HG03442 (cell line): Measurements from ENCODE around the gene MACROD2.

Experiments
- ATAC-seq: cut with Tn5 transposase; IDR thresholded peaks from one replicate; pipeline ENCODE4 v1.9.1; 2021; ENCODE audit warnings: mild to moderate bottlenecking, moderate library complexity; ENCODE audit not compliant: unreplicated experiment

The MACROD2 gene

DNA sequence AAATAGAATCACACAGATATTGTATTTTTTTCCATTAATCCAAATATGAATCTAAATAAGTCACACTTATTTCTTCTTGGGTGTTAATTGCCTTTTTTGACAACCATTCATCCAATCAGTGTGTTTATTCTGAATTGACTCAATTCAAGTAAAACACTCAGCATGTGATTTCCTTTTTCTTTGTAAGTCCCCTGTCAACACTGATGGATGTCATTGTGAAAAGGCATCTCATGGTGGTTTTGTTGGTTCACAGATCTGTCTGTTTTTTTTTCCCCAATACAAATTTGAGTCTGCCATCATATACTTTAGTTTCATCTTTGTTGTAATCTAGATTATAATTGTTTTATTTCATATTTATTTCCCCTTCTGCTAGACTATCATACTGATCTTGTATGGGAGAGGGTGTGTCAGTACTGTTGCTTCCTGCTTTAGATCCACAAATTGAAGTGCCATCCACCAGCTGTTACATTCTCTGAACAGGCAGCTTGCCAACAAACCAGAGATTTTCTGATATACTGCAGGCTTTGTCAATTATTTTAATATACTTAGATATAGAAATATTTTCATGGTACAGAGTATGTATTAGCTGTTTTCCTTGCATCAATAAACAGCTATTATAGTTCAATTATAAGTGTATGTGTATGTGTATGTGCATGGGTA lies 406.3 kb downstream of the MACROD2 start:
- no peak for ATAC-seq

DNA sequence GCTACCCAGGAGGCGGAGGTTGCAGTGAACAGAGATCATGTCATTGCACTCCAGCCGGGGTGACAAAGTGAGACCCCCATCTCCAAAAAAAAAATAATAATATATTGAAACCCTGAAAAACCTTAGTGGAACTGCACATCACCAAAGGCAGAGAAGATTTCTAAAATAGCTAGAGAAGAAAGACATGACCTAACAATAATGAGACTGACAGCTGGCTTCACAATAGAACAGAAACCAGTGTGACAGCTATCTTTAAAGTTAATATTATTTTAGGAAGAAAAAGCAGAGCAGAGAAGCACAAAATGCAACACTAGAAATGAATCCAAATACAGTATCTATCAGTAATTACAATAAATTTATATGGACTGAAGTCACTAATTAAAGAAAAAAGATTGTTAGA lies 409.2 kb downstream of the MACROD2 start:
- no peak for ATAC-seq

DNA sequence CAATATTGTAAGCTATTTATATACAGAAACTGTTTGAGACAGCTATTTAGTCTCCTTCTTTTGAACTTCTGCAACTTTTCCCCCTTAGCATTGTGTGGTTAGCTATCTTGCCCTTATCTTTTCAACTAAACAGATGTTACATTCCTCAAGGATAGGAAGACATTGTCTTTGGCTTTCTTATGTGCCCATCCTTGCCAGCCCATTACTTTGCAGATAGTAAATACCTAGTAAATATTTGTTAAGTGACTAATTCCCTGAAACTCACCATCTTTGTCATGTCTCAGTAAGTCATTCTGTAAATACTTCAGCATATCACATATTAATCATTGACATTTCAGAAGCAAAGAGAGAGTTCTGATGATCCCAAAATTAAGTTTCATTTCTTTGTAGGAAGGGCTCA lies 411.2 kb downstream of the MACROD2 start:
- ATAC-seq, result no peak

DNA sequence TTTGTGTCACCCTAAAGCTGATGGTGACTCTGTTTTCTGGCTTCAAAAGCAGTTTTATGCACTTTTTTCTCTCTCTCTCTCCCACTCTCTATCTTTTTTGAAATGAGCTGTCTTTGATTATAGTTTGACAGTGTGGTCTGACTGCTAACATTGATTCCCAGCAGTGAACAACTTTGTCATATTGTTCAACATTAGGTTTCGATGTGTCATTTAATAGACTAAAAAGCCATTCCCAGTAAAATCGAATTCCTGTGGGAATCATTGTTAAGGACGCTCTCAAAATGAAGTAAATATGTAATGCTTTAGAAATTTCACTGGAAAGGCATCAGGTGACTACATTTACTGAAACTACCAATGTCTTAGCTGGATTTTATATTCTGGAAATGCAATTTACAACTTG lies 412.0 kb downstream of the MACROD2 start:
- ATAC-seq, result no peak

DNA sequence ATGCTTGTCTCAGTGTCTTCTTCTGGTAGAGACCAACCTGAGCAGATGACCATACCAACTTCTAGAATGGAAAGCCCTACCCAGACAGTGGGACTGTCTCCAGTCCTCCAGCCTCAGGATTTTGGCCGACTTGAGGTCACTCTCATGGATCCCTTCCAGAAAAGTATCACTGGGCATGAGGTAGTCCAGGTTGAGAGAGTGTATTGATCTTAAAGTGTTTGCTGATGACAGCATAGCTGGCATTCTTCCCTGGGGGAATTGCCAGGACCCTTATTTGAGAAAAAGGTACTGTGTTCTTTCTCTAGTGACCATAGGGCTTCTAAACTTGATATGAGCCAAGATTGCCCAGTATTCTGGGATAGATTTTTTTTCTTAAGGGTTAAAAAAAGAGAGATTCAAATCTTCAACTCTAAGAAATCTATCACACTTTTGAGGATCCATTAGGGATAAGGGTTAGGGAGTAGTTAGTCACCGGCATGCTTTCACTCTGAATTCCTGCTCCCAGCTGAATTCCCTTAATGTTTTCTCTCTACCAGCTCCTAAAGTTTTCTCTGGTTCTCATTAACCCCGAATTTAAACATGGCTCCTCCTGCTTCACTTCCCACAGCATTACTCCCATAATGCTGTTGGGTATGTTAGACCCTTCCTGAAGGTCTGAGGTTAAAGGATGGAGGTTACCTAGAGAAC lies 415.7 kb downstream of the MACROD2 start:
- no peak for ATAC-seq

DNA sequence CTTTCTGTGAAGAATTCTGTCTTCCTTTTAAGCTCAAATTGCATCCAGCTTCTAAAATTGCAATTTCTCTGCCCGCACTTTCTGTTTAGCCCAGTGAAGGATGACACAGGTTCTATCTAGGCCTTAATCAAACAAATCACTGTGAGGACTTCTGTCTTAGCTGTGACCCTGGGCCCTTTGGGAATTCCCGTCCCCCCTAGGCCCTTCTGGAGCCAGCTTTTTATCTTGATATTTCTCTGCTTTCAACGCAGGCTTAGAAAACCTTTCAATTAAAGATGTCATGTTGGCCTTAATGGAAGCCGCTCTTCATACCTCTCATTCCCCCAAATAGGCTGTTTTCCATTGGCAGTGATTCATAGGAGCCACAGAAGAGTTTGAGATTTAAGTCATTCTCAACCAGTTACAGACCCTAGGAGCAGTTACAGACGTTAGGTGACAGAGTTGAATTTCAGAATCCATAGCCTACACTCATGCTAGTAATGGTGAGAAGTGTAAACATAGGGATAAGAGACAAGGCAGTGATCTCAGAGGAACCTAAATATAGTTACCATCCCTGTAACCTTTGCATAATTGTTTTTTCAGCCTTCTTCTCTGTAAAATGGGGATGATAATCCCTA lies 416.9 kb downstream of the MACROD2 start:
- ATAC-seq, result no peak

DNA sequence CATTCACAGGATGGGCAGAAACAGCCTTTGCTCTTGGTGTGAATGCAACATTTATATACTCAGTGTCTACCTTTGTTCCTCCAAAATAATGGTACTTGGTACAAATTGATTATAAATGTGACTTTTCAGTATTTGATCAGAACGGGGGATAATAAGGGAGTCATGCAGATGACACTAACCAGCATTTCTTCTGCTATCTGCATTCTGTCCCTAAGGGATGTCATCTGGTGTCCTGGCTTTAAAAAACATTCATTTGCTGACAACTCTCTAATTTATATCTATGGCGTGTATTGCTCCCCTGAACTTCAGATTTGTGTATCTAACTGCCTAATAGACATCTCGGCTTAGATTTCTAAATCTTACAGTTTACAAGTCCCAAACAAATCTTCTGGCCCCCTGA lies 418.5 kb downstream of the MACROD2 start:
- no peak for ATAC-seq

DNA sequence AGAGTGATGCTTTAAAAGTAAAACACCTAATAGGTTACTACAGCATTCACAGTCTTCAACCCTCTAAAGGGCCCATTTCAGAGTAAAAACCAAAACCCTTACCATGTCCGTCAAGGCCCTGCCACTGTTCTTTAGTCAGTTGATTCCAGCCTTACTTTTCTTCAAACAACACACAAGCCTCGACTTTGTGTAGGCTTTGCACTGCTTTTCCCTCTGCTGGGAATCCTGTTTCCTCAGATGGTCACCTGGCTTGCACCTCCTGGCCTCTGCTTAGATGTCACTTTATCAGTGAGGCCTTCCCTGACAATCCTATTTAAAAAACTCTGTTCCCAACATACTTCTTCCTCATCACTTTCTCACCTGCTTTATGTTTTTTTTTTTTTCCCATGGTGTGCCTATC lies 419.2 kb downstream of the MACROD2 start:
- no peak for ATAC-seq

DNA sequence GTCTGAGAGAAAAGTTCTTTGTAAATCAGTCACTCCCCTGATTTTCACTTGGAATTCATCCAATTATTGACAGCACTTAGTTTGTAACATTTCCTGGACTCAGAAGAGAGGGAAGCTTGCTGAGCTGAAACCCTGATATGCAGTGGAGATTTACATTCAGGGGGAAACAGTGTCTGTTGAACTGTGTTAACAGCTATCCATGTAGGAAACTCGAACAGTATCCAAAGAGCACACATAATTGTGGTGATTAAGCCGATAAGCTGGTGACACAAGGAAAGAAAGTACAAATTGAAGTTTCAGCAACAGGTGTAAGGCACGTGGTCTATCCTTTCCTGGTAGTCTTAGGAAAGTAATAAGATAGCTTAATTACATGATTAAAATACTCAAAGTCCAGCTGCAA lies 420.2 kb downstream of the MACROD2 start:
- ATAC-seq, result no peak

DNA sequence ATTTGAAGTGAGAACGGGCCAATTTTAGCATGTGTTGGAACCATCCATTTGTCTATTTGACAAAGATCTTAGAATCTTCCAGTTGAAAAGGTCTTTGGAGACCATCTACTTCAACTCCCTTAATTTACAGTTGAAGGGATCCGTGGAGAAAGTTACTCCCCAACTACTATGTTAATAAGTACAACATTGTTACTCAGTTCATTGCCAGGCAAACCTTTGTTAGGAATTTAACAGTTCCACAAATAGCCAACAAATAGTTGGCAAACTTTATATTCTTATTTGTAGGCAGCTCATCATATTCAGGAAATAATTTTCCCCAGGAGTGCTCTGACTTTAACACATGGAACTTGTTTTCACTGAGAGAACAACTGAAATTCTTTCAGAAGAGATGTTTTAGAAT lies 423.1 kb downstream of the MACROD2 start:
- no peak for ATAC-seq

DNA sequence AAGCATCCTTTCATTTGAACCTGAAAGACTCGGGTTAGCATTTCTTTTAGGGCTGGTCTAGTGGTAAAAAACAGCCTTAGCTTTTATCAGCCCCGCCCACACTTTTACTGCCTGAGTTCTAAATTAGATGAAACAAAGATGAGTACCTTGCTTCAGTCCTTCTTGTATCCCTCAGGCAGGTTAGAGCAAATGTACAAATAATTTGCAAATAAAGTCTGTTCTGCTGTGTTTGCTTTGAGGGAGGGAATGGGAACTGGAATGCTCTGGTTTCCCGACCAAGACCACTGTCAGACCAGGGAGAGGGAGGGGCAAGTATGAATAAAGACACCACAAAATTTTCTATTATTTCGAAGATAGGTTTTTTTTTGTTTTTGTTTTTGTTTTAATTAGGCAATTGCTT lies 427.6 kb downstream of the MACROD2 start:
- ATAC-seq, result no peak

DNA sequence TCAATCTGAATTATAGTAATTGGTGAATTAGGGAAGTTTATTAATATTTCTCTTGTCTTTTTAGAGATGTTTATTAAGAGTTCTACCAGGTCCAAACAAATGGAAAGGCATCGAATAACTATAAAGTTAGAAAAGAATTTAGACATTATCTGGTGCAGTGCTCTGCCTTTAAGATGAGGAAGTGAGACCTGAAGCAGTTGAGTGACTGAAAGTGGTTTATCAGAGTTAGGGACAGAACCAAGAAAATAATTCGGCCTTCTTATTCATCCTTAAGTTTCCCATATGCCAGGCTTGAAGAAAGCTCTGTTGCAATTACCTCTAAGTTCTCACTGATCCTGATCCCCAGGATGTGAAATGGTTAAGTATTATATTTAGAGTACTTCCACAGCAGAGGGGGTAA lies 436.3 kb downstream of the MACROD2 start:
- no peak for ATAC-seq

DNA sequence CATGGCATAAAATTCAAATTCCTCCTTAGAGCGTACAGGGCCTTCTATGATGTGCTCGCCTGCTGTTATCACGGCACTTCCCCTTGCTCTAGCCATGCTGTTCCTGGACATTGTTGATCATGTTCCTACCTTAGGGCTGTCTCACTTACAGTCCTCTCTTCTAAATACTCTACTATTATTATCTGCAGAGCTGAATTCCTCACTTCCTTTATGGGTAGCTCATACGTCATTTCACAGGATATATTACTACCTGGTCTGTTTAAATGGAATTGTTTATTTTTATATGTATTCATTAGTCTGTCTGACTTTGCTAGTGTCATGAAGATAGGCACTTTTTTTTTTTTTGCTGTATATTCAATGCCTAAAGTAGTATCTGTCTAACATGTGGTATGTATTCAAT lies 436.8 kb downstream of the MACROD2 start:
- no peak for ATAC-seq

DNA sequence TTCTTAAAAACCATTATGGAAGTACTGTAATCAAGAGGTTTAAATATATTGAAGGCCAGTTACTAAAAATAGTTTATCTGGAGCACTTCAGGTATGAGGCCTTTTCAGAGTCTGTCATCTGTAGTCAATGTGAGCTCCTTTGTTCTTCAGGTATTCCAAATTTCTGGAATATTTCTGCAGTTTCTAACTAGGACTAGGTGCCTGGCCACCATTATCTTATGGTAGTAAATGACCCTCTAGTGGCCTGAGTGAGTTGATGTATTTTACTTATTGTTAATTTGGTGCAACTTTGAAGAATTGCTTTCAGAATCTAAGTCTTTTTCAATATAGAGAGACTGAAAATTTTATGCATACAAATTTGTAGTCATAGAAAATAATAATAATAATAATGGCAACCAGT lies 437.3 kb downstream of the MACROD2 start:
- no peak for ATAC-seq

DNA sequence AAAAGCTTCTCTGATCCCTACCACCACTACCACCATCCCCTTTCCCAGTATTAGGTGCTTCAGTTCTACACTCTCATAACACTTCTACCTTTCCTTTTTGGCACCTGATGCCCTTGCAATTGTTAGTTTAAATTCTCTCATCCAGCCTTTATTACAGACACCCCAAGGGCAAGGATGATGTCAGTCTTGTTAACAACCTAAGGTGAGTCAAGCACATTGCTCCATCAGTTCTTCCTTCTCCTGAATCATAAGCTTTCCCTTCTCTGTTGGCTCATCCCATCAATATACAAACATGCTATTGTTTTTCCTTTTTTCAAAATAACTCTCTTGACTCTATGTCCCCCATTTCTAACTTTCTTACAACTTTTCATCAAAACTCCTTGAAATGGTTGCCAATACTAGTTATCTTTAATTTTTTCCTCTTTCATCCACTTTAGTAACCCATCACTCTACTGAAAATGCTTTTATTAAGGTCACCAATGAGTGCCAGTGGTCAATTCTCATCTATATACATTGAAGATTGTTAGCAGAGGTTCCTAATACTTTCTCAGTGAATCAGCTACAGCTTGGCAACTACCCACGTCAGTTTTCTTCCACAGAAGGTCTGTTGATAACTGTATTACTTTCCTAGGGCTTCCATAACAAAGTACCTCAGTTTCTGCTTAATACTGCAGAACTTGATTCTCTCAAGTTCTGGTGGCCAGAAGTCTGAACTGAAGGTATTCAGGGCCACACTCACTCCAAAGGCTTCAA lies 439.2 kb downstream of the MACROD2 start:
- ATAC-seq, result no peak

DNA sequence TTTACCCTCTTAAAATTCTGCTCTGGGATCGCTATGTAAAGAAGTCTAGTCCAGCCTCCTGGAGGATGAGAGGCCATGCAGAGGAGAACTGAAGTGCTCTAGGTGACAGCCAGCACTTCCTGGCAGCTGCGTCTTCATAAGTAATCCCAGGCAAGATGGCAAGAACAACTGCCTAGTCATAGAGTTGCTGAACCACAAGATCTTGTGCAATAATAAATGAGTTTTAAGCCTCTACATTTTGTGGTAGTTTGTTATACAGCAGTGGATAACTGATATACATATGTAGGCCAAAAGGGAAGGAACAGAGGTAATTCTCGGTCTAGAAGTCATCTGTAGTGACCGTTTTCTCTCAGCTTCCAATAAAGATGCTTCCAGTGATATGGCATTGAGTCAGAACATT lies 445.9 kb downstream of the MACROD2 start:
- no peak for ATAC-seq

DNA sequence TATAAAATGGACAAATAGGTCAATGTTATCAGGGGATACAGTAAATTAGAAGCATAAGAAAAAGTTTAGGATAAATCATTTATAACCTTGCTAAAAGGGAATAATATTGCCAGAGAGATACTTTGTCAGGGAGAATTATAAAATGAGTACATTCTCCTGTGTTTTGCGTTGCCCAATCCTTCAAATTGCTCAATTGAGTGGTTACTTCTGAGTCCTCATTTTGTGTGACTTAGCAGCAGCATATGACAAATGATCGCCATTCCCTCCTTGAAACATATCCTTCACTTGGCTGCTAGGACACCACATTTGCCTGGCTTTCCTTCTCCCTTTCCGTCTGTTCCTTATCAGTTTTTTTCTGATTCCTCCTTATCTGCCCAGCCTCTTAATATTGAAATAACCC lies 448.8 kb downstream of the MACROD2 start:
- no peak for ATAC-seq

DNA sequence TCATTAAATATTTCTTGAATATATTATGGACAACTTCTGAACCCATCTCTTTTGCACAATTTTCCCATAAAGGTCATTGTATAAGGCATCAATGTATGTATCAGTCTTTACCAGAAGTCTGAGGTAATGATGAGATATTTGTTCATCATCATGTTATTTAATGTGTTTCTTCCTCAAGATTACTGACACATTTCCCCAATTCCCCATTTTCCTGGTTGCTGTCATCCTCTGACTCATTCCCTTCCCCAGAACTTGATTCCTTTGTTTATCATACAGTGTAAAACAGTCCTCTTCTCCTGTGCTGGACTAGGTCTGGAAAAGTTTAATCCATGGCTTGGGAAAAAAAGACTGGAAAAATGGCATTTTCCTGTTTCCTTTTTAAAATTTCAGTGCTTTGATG lies 450.0 kb downstream of the MACROD2 start:
- ATAC-seq, result no peak

DNA sequence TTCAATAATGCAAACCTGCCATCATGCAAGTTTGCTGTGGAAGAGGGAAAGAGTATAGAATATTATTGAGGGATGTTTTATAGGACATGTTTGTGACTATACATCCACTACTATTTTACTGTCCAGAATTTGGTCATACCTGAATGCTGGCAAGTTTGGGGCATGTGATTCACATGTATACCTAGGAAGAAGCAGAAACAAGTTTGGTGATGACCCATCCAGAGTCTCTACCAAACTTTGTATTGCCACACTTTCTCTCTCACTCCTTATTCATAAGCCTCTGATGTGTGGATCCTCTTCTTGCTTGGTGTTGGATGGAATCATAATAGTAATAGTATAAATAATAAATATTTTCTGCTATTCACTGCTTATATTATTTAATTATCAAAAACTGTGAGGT lies 450.6 kb downstream of the MACROD2 start:
- no peak for ATAC-seq

DNA sequence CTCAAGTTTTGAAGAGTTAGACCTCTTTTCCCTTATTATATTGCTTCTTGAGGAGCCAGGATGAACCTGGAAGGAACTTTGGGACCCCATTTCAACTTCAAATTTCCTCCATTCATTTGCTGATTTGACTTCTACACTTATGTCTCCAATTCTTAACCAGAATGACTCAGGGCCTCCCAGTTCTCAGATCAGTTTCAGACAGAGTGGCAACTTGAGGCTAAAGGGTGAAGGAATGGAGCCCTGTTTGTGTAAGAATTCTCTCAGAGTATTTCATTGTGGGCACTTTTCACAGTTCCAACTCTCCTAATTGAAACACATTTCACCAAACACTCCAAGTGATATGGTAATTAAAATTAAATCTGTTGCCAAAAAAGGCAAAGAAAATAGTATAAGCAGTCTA lies 451.1 kb downstream of the MACROD2 start:
- no peak for ATAC-seq

DNA sequence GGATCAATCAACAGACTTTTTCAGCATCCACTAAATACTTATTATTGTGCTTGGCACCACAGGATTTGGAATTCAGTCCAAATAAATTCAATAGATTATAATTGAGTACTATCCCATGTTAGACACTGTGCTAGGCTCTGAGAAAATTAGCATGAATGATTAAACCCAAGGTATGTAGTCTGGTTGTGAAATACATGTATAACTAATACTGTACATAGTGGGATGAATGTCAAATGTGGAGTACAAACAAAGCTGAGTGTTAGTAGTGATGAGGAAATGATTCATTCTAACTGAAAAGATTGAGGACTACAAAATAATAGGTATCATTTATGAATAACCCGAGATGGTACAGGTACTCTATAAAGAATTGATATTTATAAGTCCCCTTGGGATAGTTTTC lies 454.0 kb downstream of the MACROD2 start:
- ATAC-seq, result no peak

DNA sequence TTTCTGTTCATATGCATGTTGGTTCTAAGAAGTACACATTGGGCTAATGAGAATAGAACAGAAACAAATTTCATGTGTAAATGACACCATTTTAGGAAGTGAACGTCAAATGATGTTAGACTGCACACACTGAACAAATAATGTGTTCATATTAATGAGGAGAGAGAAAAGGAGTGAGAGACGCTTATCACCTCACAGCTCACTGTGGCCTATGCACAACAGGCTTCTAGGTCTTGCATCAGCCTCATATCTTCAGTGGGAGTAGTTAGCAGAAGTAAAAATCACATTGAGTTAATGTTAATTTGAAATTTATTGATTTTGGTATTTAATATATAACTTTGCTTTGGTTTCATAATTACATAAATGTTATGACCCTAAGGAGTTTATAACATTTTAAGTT lies 454.9 kb downstream of the MACROD2 start:
- ATAC-seq, result no peak
